Astrocyte of the spinal cord (primary cell): Measurements from ENCODE around the gene DLG5.

Experiments
- DNase-seq: peaks from one replicate; pipeline ENCODE4 v3.0.0; 2011; ENCODE audit warnings: low read depth, low spot score
- H3K4me3 ChIP-seq: 2 replicates; pipeline ENCODE4 v1.5.1; 2011; ENCODE audit warnings: low read depth, mild to moderate bottlenecking, low read length, moderate library complexity
- in situ Hi-C: cut with HindIII; loops from 2 replicates; pipeline ENCODE4 v1.10.0; 2017; ENCODE audit warnings: low sequenced_read_pairs
- TF ChIP-seq, protein P1 (sequence below): IDR thresholded peaks from 2 replicates; pipeline ENCODE4 v1.5.1; 2012; ENCODE audit warnings: low read depth, mild to moderate bottlenecking, low read length, inconsistent platforms

The DLG5 gene

DNA sequence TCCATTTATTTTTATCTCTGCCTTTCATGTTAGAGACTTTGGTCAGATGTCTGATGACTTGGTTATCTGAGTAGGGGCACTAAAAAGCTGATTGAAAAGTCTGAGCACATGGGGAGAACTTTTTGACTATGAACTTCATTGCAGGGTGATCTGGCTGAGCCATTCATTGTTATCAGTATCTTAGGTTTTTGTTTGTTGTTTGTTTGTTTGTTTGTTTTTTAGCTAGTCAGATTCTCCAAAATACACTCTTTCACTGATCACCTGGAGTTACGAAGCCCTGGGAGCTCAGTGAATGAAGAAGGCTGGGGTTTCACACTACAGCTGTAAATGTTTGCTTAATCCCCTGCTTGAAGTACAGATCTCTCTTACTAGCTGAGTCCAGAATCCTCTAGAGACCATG, 28.6 kb upstream of the DLG5 start:
- TF ChIP-seq, protein P1, sequence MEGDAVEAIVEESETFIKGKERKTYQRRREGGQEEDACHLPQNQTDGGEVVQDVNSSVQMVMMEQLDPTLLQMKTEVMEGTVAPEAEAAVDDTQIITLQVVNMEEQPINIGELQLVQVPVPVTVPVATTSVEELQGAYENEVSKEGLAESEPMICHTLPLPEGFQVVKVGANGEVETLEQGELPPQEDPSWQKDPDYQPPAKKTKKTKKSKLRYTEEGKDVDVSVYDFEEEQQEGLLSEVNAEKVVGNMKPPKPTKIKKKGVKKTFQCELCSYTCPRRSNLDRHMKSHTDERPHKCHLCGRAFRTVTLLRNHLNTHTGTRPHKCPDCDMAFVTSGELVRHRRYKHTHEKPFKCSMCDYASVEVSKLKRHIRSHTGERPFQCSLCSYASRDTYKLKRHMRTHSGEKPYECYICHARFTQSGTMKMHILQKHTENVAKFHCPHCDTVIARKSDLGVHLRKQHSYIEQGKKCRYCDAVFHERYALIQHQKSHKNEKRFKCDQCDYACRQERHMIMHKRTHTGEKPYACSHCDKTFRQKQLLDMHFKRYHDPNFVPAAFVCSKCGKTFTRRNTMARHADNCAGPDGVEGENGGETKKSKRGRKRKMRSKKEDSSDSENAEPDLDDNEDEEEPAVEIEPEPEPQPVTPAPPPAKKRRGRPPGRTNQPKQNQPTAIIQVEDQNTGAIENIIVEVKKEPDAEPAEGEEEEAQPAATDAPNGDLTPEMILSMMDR = no peak
- H3K4me3 ChIP-seq = no peak overlapping the region
- in situ Hi-C loops = no loop called here
- no peak for DNase-seq

GRCh38 chr10:77949167-77949566, 22.6 kb upstream of the DLG5 start:
- TF ChIP-seq, protein P1 = no peak
- H3K4me3 ChIP-seq = no peak overlapping the region
- in situ Hi-C loops = loop anchor here (10.0 kb wide), 1 partner anchor 54 kb away; no protein-coding TSS in a partner anchor
- DNase-seq = peak; percentile 55

GRCh38 chr10:77946084-77946483, 19.5 kb upstream of the DLG5 start:
- TF ChIP-seq, protein P1 = no peak
- DNase-seq = no peak
- H3K4me3 ChIP-seq = no peak overlapping the region
- in situ Hi-C loops = loop anchor here (10.0 kb wide), 1 partner anchor 51 kb away; no protein-coding TSS in a partner anchor

DNA sequence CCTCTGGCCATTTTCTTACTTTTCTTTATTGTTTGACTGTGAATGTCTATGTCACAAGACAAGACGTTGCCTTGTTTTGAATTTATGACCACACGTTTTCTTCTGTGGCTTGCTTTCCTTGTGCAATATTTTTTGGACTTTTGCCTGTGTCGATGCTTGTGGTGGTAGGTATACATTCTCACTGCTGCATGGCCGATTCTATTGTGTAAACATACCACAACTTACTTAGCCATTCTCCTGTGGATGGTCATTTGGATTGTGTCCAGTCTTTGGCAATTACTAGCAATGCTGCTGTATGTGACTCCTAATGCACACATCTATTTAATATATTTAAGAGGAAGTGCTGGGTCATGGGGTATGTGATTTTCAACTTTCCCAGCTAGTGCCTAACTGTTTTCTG, 18.0 kb upstream of the DLG5 start:
- no peak overlapping the region for H3K4me3 ChIP-seq
- peak; percentile 86 for DNase-seq
- in situ Hi-C loops = loop anchor here (10.0 kb wide), 1 partner anchor 50 kb away; no protein-coding TSS in a partner anchor
- TF ChIP-seq, protein P1 = no peak

DNA sequence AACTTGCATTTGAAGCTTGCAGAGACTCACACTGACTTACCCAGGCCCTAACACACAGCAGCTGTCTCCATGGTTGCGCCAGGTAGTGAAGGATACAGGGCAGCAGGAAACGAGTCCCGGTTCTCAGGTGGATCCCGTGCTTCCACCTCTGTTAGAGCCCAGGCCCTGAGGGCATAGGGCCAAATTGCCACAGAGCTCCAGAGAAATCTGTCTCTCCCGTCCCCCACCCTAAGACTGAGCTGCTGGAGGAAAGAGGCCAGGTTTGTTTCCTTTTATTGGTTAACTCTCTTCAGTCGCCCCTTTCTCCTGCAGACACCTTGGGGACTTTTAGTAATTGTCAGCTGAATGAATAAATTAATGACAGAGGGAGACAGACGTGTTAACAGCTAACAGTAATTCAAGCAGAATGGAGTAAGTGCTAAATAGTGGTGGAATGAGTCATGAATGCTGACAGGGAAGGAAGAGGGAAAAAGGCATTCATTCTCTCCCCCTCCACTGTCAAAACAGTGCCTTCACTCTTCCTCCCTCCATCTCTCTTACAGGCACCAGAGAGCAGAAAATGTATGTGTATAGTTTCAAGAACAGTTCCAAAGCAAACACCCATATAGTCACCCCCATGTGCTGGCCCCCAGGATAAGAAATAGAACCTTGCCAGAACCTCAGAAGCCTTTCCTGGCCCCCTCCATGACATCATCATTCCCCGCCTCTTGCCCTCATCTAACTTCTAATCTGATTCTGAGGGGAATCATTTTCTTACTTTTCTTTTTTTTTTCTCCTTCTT, 16.8 kb upstream of the DLG5 start:
- TF ChIP-seq, protein P1 = no peak
- peak; percentile 73 for DNase-seq
- in situ Hi-C loops = loop anchor here (10.0 kb wide), 1 partner anchor 49 kb away; no protein-coding TSS in a partner anchor
- H3K4me3 ChIP-seq = no peak overlapping the region

GRCh38 chr10:77941790-77942189, 15.2 kb upstream of the DLG5 start:
- no peak for DNase-seq
- no peak overlapping the region for H3K4me3 ChIP-seq
- TF ChIP-seq, protein P1 = no peak
- in situ Hi-C loops = loop anchor here (10.0 kb wide), 1 partner anchor 47 kb away; no protein-coding TSS in a partner anchor
